ENCODE results near the gene SPATC1L. TPM values are rescaled to one million over a fixed set of nuclear protein-coding genes. Genes with fewer than 3 reads are reported as not detected.

SPATC1L gene
- total RNA-seq, 1 donor from 2014 or later = 10.9 TPM

DNA sequence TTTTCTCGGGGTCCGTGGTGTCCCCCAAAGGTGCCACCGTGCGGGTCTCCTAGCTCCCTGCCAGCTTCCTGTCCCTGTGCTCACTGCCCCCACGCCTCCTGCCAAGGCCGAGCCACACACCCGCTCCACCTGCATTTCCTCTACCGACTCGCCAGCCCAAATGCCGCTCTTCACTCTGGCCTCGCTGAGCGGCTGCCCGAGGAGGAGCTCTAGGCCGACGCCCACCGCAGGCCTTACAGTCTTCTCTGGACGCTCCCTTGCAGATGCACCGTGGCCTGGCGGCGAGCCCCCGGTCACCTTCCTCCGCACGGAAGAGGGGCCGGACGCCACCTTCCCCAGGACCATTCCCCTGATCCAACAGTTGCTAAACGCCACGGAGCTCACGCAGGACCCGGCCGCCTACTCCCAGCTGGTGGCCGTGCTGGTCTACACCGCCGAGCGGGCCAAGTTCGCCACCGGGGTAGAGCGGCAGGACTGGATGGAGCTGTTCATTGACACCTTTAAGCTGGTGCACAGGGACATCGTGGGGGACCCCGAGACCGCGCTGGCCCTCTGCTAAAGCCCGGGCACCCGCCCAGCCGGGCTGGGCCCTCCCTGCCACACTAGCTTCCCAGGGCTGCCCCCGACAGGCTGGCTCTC lies 55.2 kb downstream of the SPATC1L start:
- Histone ChIP-seq H3K27me3 (ENCODE audit: control insufficient read depth, insufficient read depth, low read length) (no peaks in the 10 kb centered on the region), H3K4me3 (ENCODE audit: low read depth, low read length) (no peak overlapping the region), H3K36me3 (ENCODE audit: control insufficient read depth, insufficient read depth, low read length) (no peaks in the 10 kb centered on the region)
- no peak for DNase-seq (ENCODE audit: low read depth)
- TF ChIP-seq CTCF (IDR thresholded peaks at IDR 0.05; ENCODE audit: insufficient read depth, low read length, poor library complexity, severe bottlenecking) = no peak

GRCh38 chr21:46128106-46128932 lies 55.9 kb downstream of the SPATC1L start:
- no peak overlapping the region for H3K4me3 ChIP-seq (ENCODE audit: low read depth, low read length)
- H3K36me3 ChIP-seq (ENCODE audit: control insufficient read depth, insufficient read depth, low read length) = no peaks in the 10 kb centered on the region
- H3K27me3 ChIP-seq (ENCODE audit: control insufficient read depth, insufficient read depth, low read length) = no peaks in the 10 kb centered on the region
- no peak for DNase-seq (ENCODE audit: low read depth)
- no peak for TF ChIP-seq CTCF (IDR thresholded peaks at IDR 0.05; ENCODE audit: insufficient read depth, low read length, poor library complexity, severe bottlenecking)

- Histone ChIP-seq H3K27me3 (ENCODE audit: control insufficient read depth, insufficient read depth, low read length) (no peaks in the 10 kb centered on the region), H3K4me3 (ENCODE audit: low read depth, low read length) (no peak overlapping the region), H3K36me3 (ENCODE audit: control insufficient read depth, insufficient read depth, low read length) (no peaks in the 10 kb centered on the region)
- no peak for DNase-seq (ENCODE audit: low read depth)
- no peak for TF ChIP-seq CTCF (IDR thresholded peaks at IDR 0.05; ENCODE audit: insufficient read depth, low read length, poor library complexity, severe bottlenecking)
Observed at GRCh38 chr21:46127239-46128105, 56.8 kb downstream of the SPATC1L start.

DNA sequence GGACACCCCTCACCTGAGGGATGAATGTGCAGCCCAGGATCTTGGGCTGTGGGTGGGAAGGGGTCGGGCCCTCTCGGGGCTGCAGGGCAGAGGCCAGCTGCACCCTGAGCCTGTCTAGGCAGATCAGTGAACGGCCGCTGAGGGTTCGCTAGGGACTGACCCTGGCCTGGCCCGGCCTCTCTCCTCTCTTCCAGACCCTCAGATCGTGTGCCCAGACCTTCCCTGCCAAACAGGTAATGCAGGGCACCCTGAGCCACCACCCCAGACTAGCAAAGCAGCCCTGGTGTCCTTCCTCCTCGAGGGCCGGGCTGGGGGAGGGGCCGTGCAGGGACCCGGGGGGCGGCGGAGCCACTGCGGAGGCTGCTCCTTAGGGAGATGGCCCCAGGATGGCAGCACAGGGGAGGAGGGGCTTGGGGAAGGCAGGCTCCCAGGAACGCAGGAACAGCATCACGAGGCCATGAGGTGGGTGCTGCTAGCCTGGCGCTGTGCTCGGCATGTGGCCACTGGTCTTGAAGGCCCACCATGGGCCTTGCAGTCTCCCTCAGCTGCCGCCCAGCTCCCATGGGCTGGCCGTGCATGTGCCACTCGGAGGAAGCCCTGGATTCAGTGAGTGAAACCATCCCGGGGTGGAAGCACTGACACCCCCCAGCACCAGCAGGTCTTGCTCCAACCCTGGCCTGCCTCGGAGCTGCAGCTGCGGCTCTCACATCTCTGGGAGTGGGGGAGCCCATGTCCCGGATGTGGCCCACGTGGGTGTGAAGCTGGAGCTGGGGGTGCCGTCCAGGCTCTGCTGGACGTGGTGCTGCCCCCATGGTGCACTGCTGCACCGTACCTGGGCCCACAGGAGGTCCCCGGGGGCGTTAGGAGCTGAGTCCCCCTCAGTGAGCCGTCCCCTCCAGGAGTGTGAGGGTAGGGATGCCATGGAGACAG lies 57.7 kb downstream of the SPATC1L start:
- no peak overlapping the region for H3K4me3 ChIP-seq (ENCODE audit: low read depth, low read length)
- no peak for TF ChIP-seq CTCF (IDR thresholded peaks at IDR 0.05; ENCODE audit: insufficient read depth, low read length, poor library complexity, severe bottlenecking)
- no peaks in the 10 kb centered on the region for H3K36me3 ChIP-seq (ENCODE audit: control insufficient read depth, insufficient read depth, low read length)
- no peaks in the 10 kb centered on the region for H3K27me3 ChIP-seq (ENCODE audit: control insufficient read depth, insufficient read depth, low read length)
- no peak for DNase-seq (ENCODE audit: low read depth)

GRCh38 chr21:46125846-46126301 lies 58.4 kb downstream of the SPATC1L start:
- TF ChIP-seq CTCF (IDR thresholded peaks at IDR 0.05; ENCODE audit: insufficient read depth, low read length, poor library complexity, severe bottlenecking) = no peak
- no peak for DNase-seq (ENCODE audit: low read depth)
- no peaks in the 10 kb centered on the region for H3K27me3 ChIP-seq (ENCODE audit: control insufficient read depth, insufficient read depth, low read length)
- H3K36me3 ChIP-seq (ENCODE audit: control insufficient read depth, insufficient read depth, low read length) = peaks cover 1% of the 10 kb centered on the region
- no peak overlapping the region for H3K4me3 ChIP-seq (ENCODE audit: low read depth, low read length)
